Chondrocyte (in vitro differentiated cells): ENCODE results near the gene PLPPR1. TPM values are rescaled to one million over a fixed set of nuclear protein-coding genes. Genes with fewer than 3 reads are reported as not detected.

ENCODE experiments used
- DNase-seq: peaks from one replicate; pipeline ENCODE4 v3.0.0; 2021; ENCODE audit warnings: mixed read lengths, low spot score
- H3K27ac Mint-ChIP-seq: one replicate; pipeline ENCODE4 v1.8.0; 2021; ENCODE audit warnings: mild to moderate bottlenecking, moderate library complexity, mixed read lengths; ENCODE audit not compliant: unreplicated experiment
- H3K27me3 Mint-ChIP-seq: 2 replicates; pipeline ENCODE4 v1.8.0; 2021; ENCODE audit warnings: low read depth, mixed read lengths
- H3K36me3 Mint-ChIP-seq: 2 replicates; pipeline ENCODE4 v1.8.0; 2021; ENCODE audit warnings: low read depth, mixed read lengths
- H3K4me1 Mint-ChIP-seq: 2 replicates; pipeline ENCODE4 v1.8.0; 2021; ENCODE audit warnings: low read depth, mild to moderate bottlenecking, mixed read lengths
- H3K4me3 Mint-ChIP-seq: one replicate; pipeline ENCODE4 v1.8.0; 2021; ENCODE audit warnings: mild to moderate bottlenecking, moderate library complexity, mixed read lengths; ENCODE audit not compliant: unreplicated experiment
- H3K9me3 Mint-ChIP-seq: 2 replicates; pipeline ENCODE4 v1.8.0; 2021; ENCODE audit warnings: low read depth, mixed read lengths
- CTCF ChIP-seq: fragments of 200-600 bp; sonication (generic); IDR thresholded peaks from 2 replicates; pipeline ENCODE4 v1.5.0; 2021; ENCODE audit warnings: antibody characterized with exemption, mild to moderate bottlenecking, moderate library complexity
- total RNA-seq: library from RNA; stranded (reverse); gene quantifications from 3 replicates; pipeline ENCODE4 v1.2.1, GENCODE V29; 2021

Gene PLPPR1
- total RNA-seq, 1 donor from 2014 or later = not detected

GRCh38 chr9:101220341-101220740 is 191.8 kb downstream of the PLPPR1 start:
- no peaks in the 10 kb centered on the region for H3K36me3 Mint-ChIP-seq
- H3K27ac Mint-ChIP-seq = no peak overlapping the region
- TF ChIP-seq CTCF = no peak
- DNase-seq = no peak
- no peaks in the 10 kb centered on the region for H3K4me1 Mint-ChIP-seq
- H3K4me3 Mint-ChIP-seq = no peak overlapping the region
- H3K9me3 Mint-ChIP-seq = no peaks in the 10 kb centered on the region
- H3K27me3 Mint-ChIP-seq = peaks cover 9% of the 10 kb centered on the region

GRCh38 chr9:101225271-101225670 is 196.7 kb downstream of the PLPPR1 start:
- DNase-seq = no peak
- Mint-ChIP-seq H3K9me3 (no peaks in the 10 kb centered on the region), H3K27ac (no peak overlapping the region), H3K4me3 (no peak overlapping the region), H3K4me1 (no peaks in the 10 kb centered on the region), H3K36me3 (no peaks in the 10 kb centered on the region), H3K27me3 (peaks cover 8% of the 10 kb centered on the region)
- TF ChIP-seq CTCF = no peak

GRCh38 chr9:101226161-101226560 is 197.6 kb downstream of the PLPPR1 start:
- Mint-ChIP-seq H3K27me3 (peaks cover 11% of the 10 kb centered on the region), H3K4me1 (no peaks in the 10 kb centered on the region), H3K9me3 (no peaks in the 10 kb centered on the region), H3K36me3 (no peaks in the 10 kb centered on the region), H3K27ac (no peak overlapping the region), H3K4me3 (no peak overlapping the region)
- no peak for DNase-seq
- TF ChIP-seq CTCF = no peak

GRCh38 chr9:101226803-101227202 is 198.3 kb downstream of the PLPPR1 start:
- no peak overlapping the region for H3K27ac Mint-ChIP-seq
- H3K36me3 Mint-ChIP-seq = no peaks in the 10 kb centered on the region
- no peak overlapping the region for H3K4me3 Mint-ChIP-seq
- no peaks in the 10 kb centered on the region for H3K9me3 Mint-ChIP-seq
- DNase-seq = no peak
- no peaks in the 10 kb centered on the region for H3K4me1 Mint-ChIP-seq
- no peak for TF ChIP-seq CTCF
- H3K27me3 Mint-ChIP-seq = peaks cover 11% of the 10 kb centered on the region

- H3K9me3 Mint-ChIP-seq = no peaks in the 10 kb centered on the region
- H3K27me3 Mint-ChIP-seq = peaks cover 17% of the 10 kb centered on the region
These were observed 201.1 kb downstream of the PLPPR1 start for GRCh38 chr9:101229606-101230005.

More at GRCh38 chr9:101229606-101230005, 201.1 kb downstream of the PLPPR1 start:
- Mint-ChIP-seq H3K27ac (no peak overlapping the region), H3K4me1 (no peaks in the 10 kb centered on the region), H3K36me3 (no peaks in the 10 kb centered on the region), H3K4me3 (no peak overlapping the region)
- no peak for DNase-seq
- TF ChIP-seq CTCF = no peak
